Muscle of leg (tissue), 11 donors: Measurements from ENCODE around the gene ADH1B. TPM values are rescaled to one million over a fixed set of nuclear protein-coding genes. Genes with fewer than 3 reads are reported as not detected.

Experiments
- DNase-seq: peaks from one replicate; pipeline ENCODE4 v3.0.0; 2013
- H3K27ac ChIP-seq: one replicate; pipeline ENCODE4 v1.5.1; 2013; ENCODE audit warnings: mild to moderate bottlenecking, low read length, control low read depth
- H3K27me3 ChIP-seq: one replicate; pipeline ENCODE4 v1.6.1; 2013; ENCODE audit warnings: low read length; ENCODE audit not compliant: control insufficient read depth, insufficient read depth
- H3K36me3 ChIP-seq: one replicate; pipeline ENCODE4 v1.6.1; 2013; ENCODE audit warnings: low read length; ENCODE audit not compliant: control insufficient read depth, insufficient read depth
- H3K4me1 ChIP-seq: one replicate; pipeline ENCODE4 v1.6.1; 2013; ENCODE audit warnings: low read length; ENCODE audit not compliant: control insufficient read depth, insufficient read depth
- H3K4me3 ChIP-seq: one replicate; pipeline ENCODE4 v1.5.1; 2013; ENCODE audit warnings: low read length, control low read depth
- H3K9me3 ChIP-seq: replicated peaks from 2 replicates; pipeline ENCODE4 v1.6.1; 2013; ENCODE audit warnings: low read depth, low read length; ENCODE audit not compliant: control insufficient read depth
- WGBS: methylation state at CpG from one replicate; pipeline ENCODE4 v1.1.5; 2013; ENCODE audit warnings: missing lambda C conversion rate; ENCODE audit not compliant: insufficient coverage; 5-methylcytosine and 5-hydroxymethylcytosine counted together
- polyA plus RNA-seq, 8 donors: library from polyadenylated mRNA; unstranded; fragments of 120-200 nt; gene quantifications; one replicate each; pipeline versions ENCODE4 v1.2.1 to v1.2.3, GENCODE V29; 2013; ENCODE audit warnings: inconsistent platforms in 1 of 8, low replicate concordance in 1 of 8; ENCODE audit not compliant: insufficient read length in 8 of 8, insufficient read depth in 1 of 8
- total RNA-seq: library from RNA; stranded (reverse); fragments of 120-200 nt; gene quantifications from one replicate; pipeline ENCODE4 v1.2.4, GENCODE V29; 2013

The ADH1B gene
- total and polyA plus RNA-seq, 9 donors, result 3.6 to 32.4 (median 5.6) TPM

- Histone ChIP-seq H3K27ac (no peak overlapping the region), H3K9me3 (no peaks in the 10 kb centered on the region), H3K27me3 (no peaks in the 10 kb centered on the region), H3K4me1 (no peaks in the 10 kb centered on the region), H3K4me3 (no peak overlapping the region), H3K36me3 (no peaks in the 10 kb centered on the region)
- WGBS, result 44% methylated on average over 1 of the region's 2 CpGs
- DNase-seq, result peak; percentile 25
Observed at GRCh38 chr4:99273704-99274103, 47.5 kb downstream of the ADH1B start.

DNA sequence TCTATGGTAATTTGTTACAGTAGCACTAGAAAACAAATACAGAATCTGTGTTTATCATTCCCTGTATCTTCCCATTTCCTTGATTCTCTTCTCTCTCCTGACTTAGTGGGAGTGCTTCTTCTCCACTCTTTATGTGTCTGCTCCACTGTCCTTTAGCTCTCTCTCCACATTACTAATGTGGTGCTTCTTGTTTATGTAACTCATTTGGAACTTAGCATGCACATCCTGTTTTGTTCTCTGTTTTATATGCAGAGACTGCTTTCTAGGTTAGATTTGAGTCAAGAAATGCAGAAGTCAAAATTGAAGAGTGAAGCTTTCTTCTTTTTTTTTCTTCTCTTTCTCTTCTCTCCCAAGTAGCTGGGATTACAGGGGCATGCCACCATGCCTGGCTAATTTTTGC is 56.3 kb downstream of the ADH1B start:
- no peaks in the 10 kb centered on the region for H3K27me3 ChIP-seq
- DNase-seq, result no peak
- no peaks in the 10 kb centered on the region for H3K4me1 ChIP-seq
- H3K27ac ChIP-seq, result no peak overlapping the region
- no peak overlapping the region for H3K4me3 ChIP-seq
- H3K36me3 ChIP-seq, result no peaks in the 10 kb centered on the region
- H3K9me3 ChIP-seq, result no peaks in the 10 kb centered on the region

Other genes starting within 250 kb of the ADH1B start
- gene ADH5, start 232.6 kb downstream of the ADH1B start, total RNA-seq, result 105 TPM
- 100 to 1,000 TPM in 6 of 8 donors, 10 to 100 TPM in 2; 85.2 to 135 (median 111) TPM for gene ADH5, start 232.6 kb downstream of the ADH1B start, polyA plus RNA-seq
- gene ADH4, start 177.1 kb downstream of the ADH1B start, total RNA-seq, result not detected
- 1 to 10 TPM in 1 of 8 donors, under 1 TPM in 5, not detected in 2; 0.14 to 1.3 (median 0.48) TPM for gene ADH4, start 177.1 kb downstream of the ADH1B start, polyA plus RNA-seq
- gene ADH6, start 102.2 kb downstream of the ADH1B start, total RNA-seq, result not detected
- 1 to 10 TPM in 4 of 8 donors, under 1 TPM in 4; 0.81 to 1.6 (median 1.0) TPM for gene ADH6, start 102.2 kb downstream of the ADH1B start, polyA plus RNA-seq
- 0.49 TPM for gene ADH1A, start 30.4 kb downstream of the ADH1B start, total RNA-seq
- gene ADH1A, start 30.4 kb downstream of the ADH1B start, polyA plus RNA-seq, result 1 to 10 TPM in 4 of 8 donors, under 1 TPM in 4; 0.49 to 1.8 (median 1.0) TPM
- gene ADH1C, start 31.3 kb upstream of the ADH1B start, total RNA-seq, result 9.4 TPM
- gene ADH1C, start 31.3 kb upstream of the ADH1B start, polyA plus RNA-seq, result 10 to 100 TPM in 3 of 8 donors, 1 to 10 TPM in 5; 6.0 to 11.3 (median 7.5) TPM
- gene ADH7, start 113.9 kb upstream of the ADH1B start, total RNA-seq, result not detected
- under 1 TPM in 1 of 8 donors, not detected in 7; 0.38 TPM for gene ADH7, start 113.9 kb upstream of the ADH1B start, polyA plus RNA-seq
- not detected for gene C4orf17, start 189.6 kb upstream of the ADH1B start, total RNA-seq
- under 1 TPM in 4 of 8 donors, not detected in 4; 0.06 to 0.25 (median 0.15) TPM for gene C4orf17, start 189.6 kb upstream of the ADH1B start, polyA plus RNA-seq
- 10.1 TPM for gene TRMT10A, start 242.6 kb upstream of the ADH1B start, total RNA-seq
- 10 to 100 TPM in 1 of 8 donors, 1 to 10 TPM in 7; 6.3 to 11.3 (median 9.5) TPM for gene TRMT10A, start 242.6 kb upstream of the ADH1B start, polyA plus RNA-seq